Suprapubic skin (tissue), 4 donors: ENCODE data around the gene RAP2B. TPM values are rescaled to one million over a fixed set of nuclear protein-coding genes. Genes with fewer than 3 reads are reported as not detected.

Experiments used
- DNase-seq, 2 donors: peaks; one replicate each; pipeline ENCODE4 v3.0.0-alpha.2; 2019; ENCODE audit warnings: low spot score in 2 of 2
- H3K27ac ChIP-seq: fragments of 200-600 bp; sonication (generic); one replicate; pipeline ENCODE4 v1.5.1; 2019
- H3K27me3 ChIP-seq: fragments of 200-600 bp; sonication (generic); one replicate; pipeline ENCODE4 v1.5.1; 2019
- H3K36me3 ChIP-seq: fragments of 200-600 bp; sonication (generic); one replicate; pipeline ENCODE4 v1.5.1; 2019
- H3K4me1 ChIP-seq: fragments of 200-600 bp; sonication (generic); one replicate; pipeline ENCODE4 v1.5.1; 2019
- H3K4me3 ChIP-seq: fragments of 200-600 bp; sonication (generic); one replicate; pipeline ENCODE4 v1.5.1; 2019; ENCODE audit warnings: mild to moderate bottlenecking
- H3K9me3 ChIP-seq: fragments of 200-600 bp; sonication (generic); one replicate; pipeline ENCODE4 v1.5.1; 2019
- CTCF ChIP-seq, 2 donors: fragments of 200-600 bp in 1 of 2; fragments of 450-650 bp in 1 of 2; sonication (generic) in 1 of 2; IDR thresholded peaks; one replicate each; pipeline ENCODE4 v1.5.1; 2016 to 2019; ENCODE audit warnings: antibody characterized with exemption in 2 of 2, mild to moderate bottlenecking in 1 of 2, moderate library complexity in 1 of 2
- EP300 ChIP-seq: sonication (generic); formaldehyde crosslinking; IDR thresholded peaks from one replicate; pipeline ENCODE4 v1.6.1; 2017; ENCODE audit warnings: antibody characterized with exemption
- POLR2A ChIP-seq, 2 donors: fragments of 450-650 bp; IDR thresholded peaks; one replicate each; pipeline ENCODE4 v1.6.1; 2017; ENCODE audit warnings: antibody characterized with exemption in 2 of 2, mild to moderate bottlenecking in 2 of 2, moderate library complexity in 2 of 2
- POLR2AphosphoS5 ChIP-seq, 3 donors: sonication (generic); formaldehyde crosslinking; IDR thresholded peaks; one replicate each; pipeline ENCODE4 v1.6.1; 2017; ENCODE audit warnings: antibody characterized with exemption in 3 of 3
- WGBS: methylation state at CpG from one replicate; pipeline ENCODE4 v1.1.5; 2018; 5-methylcytosine and 5-hydroxymethylcytosine counted together
- total RNA-seq, 4 donors: library from RNA; depleted of rRNA; stranded (reverse); fragments of >200 nt; gene quantifications; one replicate each; pipeline ENCODE4 v1.1.0, GENCODE V29; 2016

Gene RAP2B
- total RNA-seq, 4 donors from 2014 or later = 13.8 to 27.4 (median 21.0) TPM

DNA sequence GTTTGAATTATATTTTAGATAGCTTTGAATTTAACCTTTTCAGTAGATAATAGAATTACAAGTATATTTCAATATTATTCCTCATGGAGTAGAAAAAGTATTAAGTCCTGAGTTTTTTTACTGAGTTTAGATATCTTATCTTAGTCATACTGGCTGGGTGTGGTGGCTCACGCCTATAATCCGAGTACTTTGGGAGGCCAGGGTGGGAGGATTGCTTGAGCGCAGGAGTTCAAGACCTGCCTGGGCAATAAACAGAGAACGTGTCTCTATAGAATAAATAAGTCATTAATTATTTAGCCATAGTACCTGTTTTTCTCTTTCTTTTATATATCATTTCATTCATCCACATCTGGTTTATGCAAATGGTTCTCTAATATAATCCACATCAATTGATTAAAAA lies 9.9 kb downstream of the RAP2B start:
- Histone ChIP-seq H3K36me3 (no peaks in the 10 kb centered on the region), H3K9me3 (no peaks in the 10 kb centered on the region), H3K4me1 (peaks cover 18% of the 10 kb centered on the region), H3K27me3 (no peaks in the 10 kb centered on the region), H3K27ac (no peak overlapping the region), H3K4me3 (no peak overlapping the region)
- DNase-seq = no peak
- TF ChIP-seq EP300 = no peak
- no peak for TF ChIP-seq CTCF (IDR thresholded peaks at IDR 0.05)
- TF ChIP-seq POLR2AphosphoS5 (IDR thresholded peaks at IDR 0.05) = no peak
- TF ChIP-seq POLR2A (IDR thresholded peaks at IDR 0.05) = no peak
- 90% methylated on average over 4 of the region's 4 CpGs for WGBS

DNA sequence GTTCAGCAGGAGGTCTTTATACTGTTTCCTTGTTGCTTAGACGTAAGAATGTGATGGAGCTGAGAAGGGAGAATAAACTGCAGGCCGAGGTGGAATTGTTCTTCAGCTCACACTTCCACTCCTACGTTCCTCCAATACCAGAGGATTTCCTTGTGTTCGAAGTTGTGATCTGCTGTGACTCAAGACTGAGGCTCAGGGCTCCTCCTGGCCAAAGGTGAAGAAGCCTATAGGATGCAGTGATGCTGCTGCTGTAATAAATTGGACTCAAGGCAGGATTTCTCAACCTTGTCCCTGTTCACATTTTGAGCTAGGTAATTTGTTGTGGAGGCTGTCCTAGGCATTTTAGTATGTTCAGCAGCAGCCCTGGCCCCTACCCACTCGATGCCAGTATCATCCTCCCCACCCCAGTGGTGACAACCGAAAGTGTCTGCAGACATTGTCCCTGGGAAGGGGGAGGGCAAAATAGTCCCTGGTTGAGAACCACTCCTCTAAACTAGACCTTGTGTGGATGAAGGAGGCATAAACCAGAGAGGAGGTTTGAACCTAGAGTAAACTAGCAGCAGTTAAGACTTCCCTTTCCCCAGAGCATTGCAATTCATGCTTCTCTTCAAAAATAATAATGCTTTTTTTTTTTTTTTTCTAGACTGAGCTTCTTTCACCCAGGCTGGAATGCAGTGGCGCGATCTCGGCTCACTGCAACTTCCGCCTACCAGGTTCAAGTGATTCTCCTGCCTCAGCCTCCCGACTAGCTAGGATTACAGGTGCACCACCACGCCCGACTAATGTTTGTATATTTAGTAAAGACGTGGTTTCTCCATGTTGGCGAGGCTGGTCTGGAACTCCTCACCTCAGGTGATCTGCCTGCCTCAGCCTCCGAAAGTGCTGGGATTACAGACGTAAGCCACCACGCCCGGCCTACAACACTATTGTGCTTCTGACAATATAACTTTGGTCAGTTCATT lies 11.1 kb downstream of the RAP2B start:
- TF ChIP-seq CTCF (IDR thresholded peaks at IDR 0.05) = no peak
- no peak for TF ChIP-seq EP300
- TF ChIP-seq POLR2AphosphoS5 (IDR thresholded peaks at IDR 0.05) = no peak
- no peak for TF ChIP-seq POLR2A (IDR thresholded peaks at IDR 0.05)
- no peak for DNase-seq
- WGBS = 91% methylated on average over 19 of the region's 19 CpGs
- Histone ChIP-seq H3K4me1 (peaks cover 10% of the 10 kb centered on the region), H3K9me3 (no peaks in the 10 kb centered on the region), H3K27ac (no peak overlapping the region), H3K27me3 (no peaks in the 10 kb centered on the region), H3K36me3 (no peaks in the 10 kb centered on the region), H3K4me3 (no peak overlapping the region)

DNA sequence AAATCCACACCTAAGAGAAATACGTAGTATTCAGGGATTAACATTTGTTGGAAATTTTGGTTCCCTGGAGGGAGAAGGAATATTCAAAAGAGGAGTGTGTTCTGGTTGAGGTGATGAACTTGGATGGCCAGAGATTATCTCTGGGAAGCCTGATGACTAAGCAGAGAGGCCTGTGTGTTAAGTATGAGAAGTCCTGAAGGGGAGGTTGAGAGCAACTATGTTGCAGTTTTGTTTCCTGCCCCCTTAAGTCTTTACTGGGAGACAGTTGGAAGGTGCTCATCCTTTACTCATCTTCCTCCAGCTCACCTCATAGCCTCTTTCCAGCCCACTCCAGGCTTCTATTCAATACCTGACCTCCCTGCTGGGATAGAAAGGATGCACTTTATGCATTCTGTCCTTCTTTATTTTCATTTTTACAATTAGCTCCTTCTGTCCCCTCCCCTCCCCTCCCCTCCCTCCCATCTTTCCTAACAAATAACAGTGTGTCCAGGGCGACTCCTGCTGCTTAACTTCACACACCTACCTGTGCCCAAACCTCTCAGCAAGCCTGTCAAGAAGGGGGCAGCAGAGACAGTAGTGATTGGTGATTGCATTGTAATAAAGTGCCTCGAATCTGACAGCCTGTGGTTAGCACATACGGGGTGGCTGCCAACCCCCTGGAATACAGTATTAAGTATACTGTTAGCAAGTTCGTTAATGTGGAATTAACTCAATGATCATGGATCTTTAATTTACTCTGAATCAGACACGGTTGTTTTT lies 11.9 kb downstream of the RAP2B start:
- H3K9me3 ChIP-seq = no peaks in the 10 kb centered on the region
- H3K4me3 ChIP-seq = no peak overlapping the region
- H3K27me3 ChIP-seq = no peaks in the 10 kb centered on the region
- peaks cover 3% of the 10 kb centered on the region for H3K4me1 ChIP-seq
- no peaks in the 10 kb centered on the region for H3K36me3 ChIP-seq
- H3K27ac ChIP-seq = no peak overlapping the region
- TF ChIP-seq EP300 (no peak), CTCF (IDR thresholded peaks at IDR 0.05) (no peak), POLR2AphosphoS5 (IDR thresholded peaks at IDR 0.05) (no peak), POLR2A (IDR thresholded peaks at IDR 0.05) (no peak)
- DNase-seq = no peak
- 59% methylated on average over 6 of the region's 6 CpGs for whole genome bisulfite sequencing

GRCh38 chr3:153176197-153176596 lies 14.2 kb downstream of the RAP2B start:
- over 99% methylated on average over 3 of the region's 3 CpGs for WGBS
- DNase-seq = no peak
- no peak overlapping the region for H3K4me3 ChIP-seq
- peaks cover 7% of the 10 kb centered on the region for H3K36me3 ChIP-seq
- TF ChIP-seq CTCF (IDR thresholded peaks at IDR 0.05) (no peak), EP300 (no peak), POLR2AphosphoS5 (IDR thresholded peaks at IDR 0.05) (no peak), POLR2A (IDR thresholded peaks at IDR 0.05) (no peak)
- H3K27ac ChIP-seq = no peak overlapping the region
- peaks cover 6% of the 10 kb centered on the region for H3K4me1 ChIP-seq
- H3K27me3 ChIP-seq = no peaks in the 10 kb centered on the region
- H3K9me3 ChIP-seq = no peaks in the 10 kb centered on the region

DNA sequence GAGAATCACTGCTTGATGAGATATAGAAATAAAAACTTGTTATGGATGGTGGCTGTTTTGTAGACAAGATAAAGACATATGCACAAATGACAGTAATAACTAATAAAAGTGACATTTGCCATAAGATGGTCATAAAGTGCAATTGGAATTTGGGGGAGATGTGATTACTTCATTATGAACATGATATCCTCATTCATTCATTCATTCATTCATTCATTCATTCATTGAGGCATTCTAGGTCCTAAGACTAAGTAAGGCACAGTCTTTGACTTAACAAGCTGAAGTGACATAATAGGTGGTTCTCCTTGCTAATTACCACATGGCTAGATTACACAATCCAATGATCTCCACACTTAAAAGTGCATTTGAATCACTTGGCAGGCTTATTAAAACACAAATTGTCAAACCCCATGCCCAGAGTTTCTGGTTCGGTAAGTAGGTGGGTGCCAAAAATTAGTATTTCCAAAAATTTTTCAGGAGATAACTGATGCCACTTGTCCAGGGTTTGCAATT lies 18.9 kb downstream of the RAP2B start:
- Histone ChIP-seq H3K27ac (no peak overlapping the region), H3K36me3 (peaks cover 7% of the 10 kb centered on the region), H3K9me3 (no peaks in the 10 kb centered on the region), H3K4me1 (peaks cover 6% of the 10 kb centered on the region), H3K27me3 (no peaks in the 10 kb centered on the region), H3K4me3 (no peak overlapping the region)
- WGBS = 47% methylated on average over 1 of the region's 1 CpG
- TF ChIP-seq POLR2AphosphoS5 (IDR thresholded peaks at IDR 0.05) = no peak
- no peak for TF ChIP-seq POLR2A (IDR thresholded peaks at IDR 0.05)
- TF ChIP-seq EP300 = no peak
- no peak for TF ChIP-seq CTCF (IDR thresholded peaks at IDR 0.05)
- DNase-seq = no peak
